Testis (tissue), 2 donors: ENCODE measurements around the gene DRGX.

Source experiments
- CTCF ChIP-seq, 3 experiments: fragments of 450-650 bp in 2 of 3; fragments of 200-600 bp in 1 of 3; sonication (generic) in 1 of 3; IDR thresholded peaks; one replicate each; pipeline ENCODE4 v1.5.1; 2016 to 2019; ENCODE audit warnings: antibody characterized with exemption in 3 of 3, mild to moderate bottlenecking in 2 of 3, moderate library complexity in 1 of 3
- POLR2A ChIP-seq: fragments of 450-650 bp; IDR thresholded peaks from one replicate; pipeline ENCODE4 v1.6.1; 2017; ENCODE audit warnings: antibody characterized with exemption, mild to moderate bottlenecking, moderate library complexity

- TF ChIP-seq CTCF (IDR thresholded peaks at IDR 0.05), result no peak
- TF ChIP-seq POLR2A, result no peak
These were observed 45.8 kb downstream of the DRGX start for GRCh38 chr10:49350138-49350537.
